Progenitor cell of endocrine pancreas (in vitro differentiated cells): ENCODE measurements around the gene ICAM1. TPM values are rescaled to one million over a fixed set of nuclear protein-coding genes. Genes with fewer than 3 reads are reported as not detected.
A peak's percentile ranks its signal among the peaks of the same experiment; 100 is the strongest.

Source experiments
- DNase-seq: peaks from one replicate; pipeline ENCODE4 v3.0.0; 2021; ENCODE audit warnings: low spot score; ENCODE audit not compliant: unreplicated experiment
- H3K27ac Mint-ChIP-seq: 2 replicates; pipeline ENCODE4 v1.8.0; 2021; ENCODE audit warnings: mild to moderate bottlenecking, moderate library complexity, mixed read lengths
- H3K27me3 Mint-ChIP-seq: 2 replicates; pipeline ENCODE4 v1.8.0; 2021; ENCODE audit warnings: mixed read lengths
- H3K36me3 Mint-ChIP-seq: 2 replicates; pipeline ENCODE4 v1.8.0; 2022; ENCODE audit warnings: mixed read lengths; ENCODE audit not compliant: insufficient read depth
- H3K4me1 Mint-ChIP-seq: 2 replicates; pipeline ENCODE4 v1.8.0; 2021; ENCODE audit warnings: low read depth, mixed read lengths
- H3K4me3 Mint-ChIP-seq: 2 replicates; pipeline ENCODE4 v1.8.0; 2021; ENCODE audit warnings: low read depth, mild to moderate bottlenecking, moderate library complexity, mixed read lengths
- H3K9me3 Mint-ChIP-seq: 2 replicates; pipeline ENCODE4 v1.8.0; 2021; ENCODE audit warnings: low read depth, mixed read lengths
- total RNA-seq: library from RNA; stranded (reverse); gene quantifications from 2 replicates; pipeline ENCODE4 v1.2.1, GENCODE V29; 2021
- TF ChIP-seq, protein P1 (sequence below): fragments of 200-600 bp; sonication (generic); IDR thresholded peaks from one replicate; pipeline ENCODE4 v1.5.0; 2021; ENCODE audit warnings: antibody characterized with exemption, mild to moderate bottlenecking; ENCODE audit not compliant: unreplicated experiment

The ICAM1 gene
- total RNA-seq, 1 donor from 2014 or later, result 0.17 TPM

DNA sequence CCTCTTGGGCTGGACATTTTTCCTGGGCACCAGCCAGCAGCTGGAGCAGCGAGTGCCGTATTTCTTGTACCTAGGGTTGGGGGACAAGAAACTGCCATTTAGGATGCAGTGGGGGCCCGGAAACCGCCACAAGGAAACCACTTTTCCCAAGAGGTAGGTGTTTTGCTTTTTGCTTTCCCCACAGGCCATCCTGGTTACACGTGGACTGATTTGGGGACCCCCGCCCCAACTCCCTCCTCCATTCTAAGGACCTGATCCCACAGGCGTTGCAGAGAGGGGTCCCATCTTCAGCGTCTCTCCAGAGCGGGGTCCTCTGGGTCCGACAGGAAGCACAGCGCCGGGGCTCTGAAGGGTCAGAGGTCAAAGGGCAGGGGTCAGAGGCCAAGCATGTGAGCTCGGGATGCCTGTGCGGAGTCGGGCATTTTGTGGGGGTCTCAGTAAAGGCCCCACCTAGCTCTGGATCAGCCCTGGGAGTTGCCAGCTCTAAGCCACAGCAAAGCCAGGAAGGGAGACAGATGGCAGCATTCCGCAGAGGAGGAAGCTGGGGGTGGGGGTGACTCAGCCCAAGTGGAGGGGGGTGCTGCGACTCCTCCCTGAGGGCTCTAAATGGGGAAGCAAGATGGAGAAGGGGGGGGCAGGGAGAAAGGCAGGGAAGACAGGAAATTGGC is 34.4 kb downstream of the ICAM1 start:
- H3K4me3 Mint-ChIP-seq, result no peak overlapping the region
- H3K27me3 Mint-ChIP-seq, result peaks cover 13% of the 10 kb centered on the region
- no peaks in the 10 kb centered on the region for H3K4me1 Mint-ChIP-seq
- H3K9me3 Mint-ChIP-seq, result no peaks in the 10 kb centered on the region
- DNase-seq, result no peak
- TF ChIP-seq, protein P1, sequence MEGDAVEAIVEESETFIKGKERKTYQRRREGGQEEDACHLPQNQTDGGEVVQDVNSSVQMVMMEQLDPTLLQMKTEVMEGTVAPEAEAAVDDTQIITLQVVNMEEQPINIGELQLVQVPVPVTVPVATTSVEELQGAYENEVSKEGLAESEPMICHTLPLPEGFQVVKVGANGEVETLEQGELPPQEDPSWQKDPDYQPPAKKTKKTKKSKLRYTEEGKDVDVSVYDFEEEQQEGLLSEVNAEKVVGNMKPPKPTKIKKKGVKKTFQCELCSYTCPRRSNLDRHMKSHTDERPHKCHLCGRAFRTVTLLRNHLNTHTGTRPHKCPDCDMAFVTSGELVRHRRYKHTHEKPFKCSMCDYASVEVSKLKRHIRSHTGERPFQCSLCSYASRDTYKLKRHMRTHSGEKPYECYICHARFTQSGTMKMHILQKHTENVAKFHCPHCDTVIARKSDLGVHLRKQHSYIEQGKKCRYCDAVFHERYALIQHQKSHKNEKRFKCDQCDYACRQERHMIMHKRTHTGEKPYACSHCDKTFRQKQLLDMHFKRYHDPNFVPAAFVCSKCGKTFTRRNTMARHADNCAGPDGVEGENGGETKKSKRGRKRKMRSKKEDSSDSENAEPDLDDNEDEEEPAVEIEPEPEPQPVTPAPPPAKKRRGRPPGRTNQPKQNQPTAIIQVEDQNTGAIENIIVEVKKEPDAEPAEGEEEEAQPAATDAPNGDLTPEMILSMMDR, result no peak
- no peak overlapping the region for H3K27ac Mint-ChIP-seq
- H3K36me3 Mint-ChIP-seq, result peaks cover 5% of the 10 kb centered on the region

DNA sequence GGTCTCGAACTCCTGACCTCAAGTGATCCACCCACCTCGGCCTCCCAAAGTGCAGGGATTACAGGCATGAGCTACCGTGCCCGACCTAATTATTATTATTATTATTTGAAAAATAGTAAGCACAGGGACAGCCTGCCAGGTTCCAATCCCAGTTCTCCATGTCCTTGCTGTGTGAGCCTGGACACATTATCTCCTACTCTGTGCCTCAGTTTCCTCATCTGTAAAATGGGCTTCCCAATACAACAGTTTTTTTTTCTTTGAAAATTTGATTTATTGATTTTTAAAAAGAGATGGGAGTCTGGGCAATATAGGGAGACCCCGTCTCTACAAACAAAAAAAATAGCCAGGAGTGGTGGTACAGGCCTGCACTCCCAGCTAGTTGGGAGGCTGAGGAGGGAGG is 35.4 kb downstream of the ICAM1 start:
- no peaks in the 10 kb centered on the region for H3K9me3 Mint-ChIP-seq

DNA sequence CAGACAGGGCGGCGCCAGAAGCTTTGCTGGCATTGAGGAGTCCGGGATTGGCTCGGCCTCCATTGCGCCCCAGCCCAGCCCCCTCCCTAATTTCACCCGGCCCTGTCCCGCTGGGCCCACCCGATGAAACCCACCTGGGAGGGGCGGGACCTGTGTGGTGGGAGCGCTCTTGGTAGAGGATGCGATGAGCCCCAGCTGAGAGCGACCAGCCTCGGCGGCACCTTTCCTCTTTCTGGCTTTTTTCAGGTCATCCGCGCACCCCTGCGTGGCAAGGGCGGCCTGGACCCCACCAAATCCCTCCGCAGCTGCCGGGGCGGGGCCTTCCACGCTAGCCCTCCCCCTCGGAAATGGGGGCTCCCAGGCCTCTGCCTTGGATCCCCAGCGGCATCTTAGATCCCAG is 38.5 kb downstream of the ICAM1 start, which contains the start of gene ZGLP1:
Gene ZGLP1 (minus strand): TSS at position 393 of the 400 bp plus-strand sequence.
- Mint-ChIP-seq H3K27ac (no peak within 1 kb of the TSS), H3K4me1 (peaks cover 2% of the 10 kb centered on the region), H3K9me3 (no peaks in the 10 kb centered on the region), H3K36me3 (peaks cover 5% of the 10 kb centered on the region), H3K4me3 (no peak within 1 kb of the TSS), H3K27me3 (no peaks in the 10 kb centered on the region)
- TF ChIP-seq, protein P1, result no peak
- no peak for DNase-seq

More for the DNA sequence above, 35.4 kb downstream of the ICAM1 start:
- peaks cover 10% of the 10 kb centered on the region for H3K27me3 Mint-ChIP-seq
- TF ChIP-seq, protein P1, result no peak
- DNase-seq, result no peak
- no peak overlapping the region for H3K27ac Mint-ChIP-seq
- H3K4me3 Mint-ChIP-seq, result no peak overlapping the region
- H3K4me1 Mint-ChIP-seq, result no peaks in the 10 kb centered on the region
- H3K36me3 Mint-ChIP-seq, result peaks cover 5% of the 10 kb centered on the region

DNA sequence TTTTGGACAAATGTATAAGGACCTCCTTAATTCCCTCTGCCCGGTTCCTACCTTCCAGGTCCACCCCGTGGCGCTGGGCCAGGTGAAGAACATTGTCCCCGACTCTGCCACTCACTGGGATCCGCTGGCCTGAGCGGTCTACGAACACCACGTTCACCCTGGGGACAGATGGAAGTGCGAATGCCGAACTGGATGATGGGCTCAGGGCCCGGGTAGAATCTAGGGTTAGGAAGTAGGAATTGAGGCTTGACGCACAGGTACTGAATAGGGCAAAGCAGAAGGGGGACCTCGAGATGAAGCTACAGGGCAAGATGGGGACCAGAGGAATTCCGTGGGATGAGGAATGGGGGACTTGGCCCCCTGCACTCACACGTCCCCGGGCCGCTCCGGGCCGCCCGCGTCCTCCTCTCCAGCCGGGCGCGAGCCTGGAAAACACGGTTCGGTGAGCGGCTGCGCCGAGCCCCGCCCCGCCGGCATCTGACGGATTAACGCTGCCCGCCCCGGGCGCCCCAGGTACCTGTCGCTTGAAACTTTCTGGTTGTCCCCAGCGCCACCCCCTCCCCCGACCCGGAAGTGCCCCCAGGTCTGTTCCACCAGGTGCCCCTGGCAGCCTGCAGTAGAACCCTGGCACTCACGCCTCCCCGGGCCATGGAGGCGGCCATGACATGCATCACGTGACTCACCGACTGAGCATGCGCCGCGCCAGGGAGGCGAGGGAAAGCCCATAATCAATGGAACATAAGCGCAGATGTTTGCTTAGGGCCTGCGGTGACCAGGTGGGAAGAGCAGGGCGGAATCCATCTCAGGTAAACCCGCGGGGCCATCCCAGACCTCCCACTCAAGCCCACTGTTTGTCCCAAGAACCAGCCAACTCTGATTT is 44.7 kb downstream of the ICAM1 start, which contains the start of gene FDX2:
Gene FDX2 (minus strand): TSS at position 681 of the 880 bp plus-strand sequence. CDS start 19 bp downstream, at position 662.
- H3K4me1 Mint-ChIP-seq, result peaks cover 14% of the 10 kb centered on the region
- peak; percentile 93 for DNase-seq
- H3K4me3 Mint-ChIP-seq, result peak within 1 kb of the TSS; percentile 96
- peaks cover 13% of the 10 kb centered on the region for H3K36me3 Mint-ChIP-seq
- no peaks in the 10 kb centered on the region for H3K27me3 Mint-ChIP-seq
- H3K27ac Mint-ChIP-seq, result peak within 1 kb of the TSS; percentile 92
- TF ChIP-seq, protein P1, result no peak
- no peaks in the 10 kb centered on the region for H3K9me3 Mint-ChIP-seq
